Measurements from ENCODE around the gene CASKIN2.
A peak's percentile ranks its signal among the peaks of the same experiment; 100 is the strongest.
"Not testable (repeated sequence)": the region's sequence is repeated elsewhere in the genome, so short reads cannot be mapped to it uniquely, and the experiment has no call there.

Gene CASKIN2

GRCh38 chr17:75468291-75468754 is 47.0 kb downstream of the CASKIN2 start:
- H3K27ac ChIP-seq (ENCODE audit: low read length): no peak overlapping the region
- WGBS (ENCODE audit: insufficient coverage, insufficient read length): no CpG with 5 or more reads among the region's 8 CpGs
- H3K4me3 ChIP-seq (ENCODE audit: low read length): no peak overlapping the region
- H3K27me3 ChIP-seq (ENCODE audit: control insufficient read depth, insufficient read depth, low read length): no peaks in the 10 kb centered on the region
- H3K9me3 ChIP-seq (ENCODE audit: control insufficient read depth, insufficient read depth, low read length): no peaks in the 10 kb centered on the region
- no peaks in the 10 kb centered on the region for H3K4me1 ChIP-seq (ENCODE audit: control insufficient read depth, insufficient read depth, low read length)
- H3K36me3 ChIP-seq (ENCODE audit: control insufficient read depth, insufficient read depth, low read length): no peaks in the 10 kb centered on the region
- DNase-seq (ENCODE audit: low read depth, low spot score): no peak

DNA sequence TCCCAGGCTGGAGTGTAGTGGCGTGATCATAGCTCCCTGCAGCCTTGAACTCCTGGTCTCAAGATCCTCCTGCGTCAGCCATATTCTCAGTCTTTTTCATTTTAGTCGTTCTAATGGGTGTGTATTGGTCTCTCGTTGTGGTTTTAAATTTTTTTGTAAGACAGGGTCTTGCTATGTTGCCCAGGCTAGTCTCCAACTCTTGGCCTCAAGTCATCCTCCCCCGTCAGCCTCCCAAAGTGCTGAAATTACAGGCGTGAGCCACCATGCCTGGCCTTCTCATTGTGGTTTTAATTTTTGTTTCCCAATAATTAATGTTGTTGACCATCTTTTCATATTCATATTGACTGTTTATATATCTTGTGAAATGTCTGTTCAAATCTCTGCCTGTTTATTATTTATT is 50.3 kb downstream of the CASKIN2 start:
- Histone ChIP-seq H3K4me3 (ENCODE audit: low read length) (no peak overlapping the region), H3K9me3 (ENCODE audit: control insufficient read depth, insufficient read depth, low read length) (no peaks in the 10 kb centered on the region), H3K27ac (ENCODE audit: low read length) (no peak overlapping the region), H3K4me1 (ENCODE audit: control insufficient read depth, insufficient read depth, low read length) (no peaks in the 10 kb centered on the region), H3K27me3 (ENCODE audit: control insufficient read depth, insufficient read depth, low read length) (no peaks in the 10 kb centered on the region), H3K36me3 (ENCODE audit: control insufficient read depth, insufficient read depth, low read length) (no peaks in the 10 kb centered on the region)
- DNase-seq (ENCODE audit: low read depth, low spot score): no peak
- no CpG with 5 or more reads among the region's 6 CpGs for WGBS (ENCODE audit: insufficient coverage, insufficient read length)

- H3K4me1 ChIP-seq (ENCODE audit: control insufficient read depth, insufficient read depth, low read length): no peaks in the 10 kb centered on the region
- no peak overlapping the region for H3K4me3 ChIP-seq (ENCODE audit: low read length)
- no peak for DNase-seq (ENCODE audit: low read depth, low spot score)
- H3K36me3 ChIP-seq (ENCODE audit: control insufficient read depth, insufficient read depth, low read length): no peaks in the 10 kb centered on the region
- H3K27me3 ChIP-seq (ENCODE audit: control insufficient read depth, insufficient read depth, low read length): no peaks in the 10 kb centered on the region
- no peak overlapping the region for H3K27ac ChIP-seq (ENCODE audit: low read length)
- WGBS (ENCODE audit: insufficient coverage, insufficient read length): no CpG with 5 or more reads among the region's 2 CpGs
- H3K9me3 ChIP-seq (ENCODE audit: control insufficient read depth, insufficient read depth, low read length): no peaks in the 10 kb centered on the region
Measured at GRCh38 chr17:75463603-75464002, 51.7 kb downstream of the CASKIN2 start.

DNA sequence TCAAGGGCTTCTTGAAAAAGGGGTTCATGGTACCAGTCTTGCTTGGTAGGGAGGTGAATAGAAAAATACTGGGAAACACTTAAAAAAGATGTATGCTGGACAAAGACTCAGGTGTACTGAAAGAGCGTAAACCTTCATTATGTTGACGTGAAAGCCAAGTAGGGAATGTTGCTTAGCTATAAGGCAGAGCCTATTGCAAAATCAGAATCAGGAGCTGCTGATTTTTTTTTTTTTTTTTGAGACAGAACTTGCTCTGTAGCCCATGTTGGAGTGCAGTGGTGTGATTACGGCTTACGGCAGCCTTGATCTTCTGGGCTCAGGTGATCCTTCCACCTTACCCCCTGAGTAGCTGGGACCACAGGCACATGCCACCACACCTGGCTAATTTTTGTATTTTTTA is 55.0 kb downstream of the CASKIN2 start:
- no CpG with 5 or more reads among the region's 4 CpGs for WGBS (ENCODE audit: insufficient coverage, insufficient read length)
- no peaks in the 10 kb centered on the region for H3K27me3 ChIP-seq (ENCODE audit: control insufficient read depth, insufficient read depth, low read length)
- H3K4me3 ChIP-seq (ENCODE audit: low read length): no peak overlapping the region
- H3K9me3 ChIP-seq (ENCODE audit: control insufficient read depth, insufficient read depth, low read length): no peaks in the 10 kb centered on the region
- no peak overlapping the region for H3K27ac ChIP-seq (ENCODE audit: low read length)
- DNase-seq (ENCODE audit: low read depth, low spot score): no peak
- no peaks in the 10 kb centered on the region; the same call in 1 of the 2 replicates for H3K4me1 ChIP-seq (ENCODE audit: control insufficient read depth, insufficient read depth, low read length)
- no peaks in the 10 kb centered on the region for H3K36me3 ChIP-seq (ENCODE audit: control insufficient read depth, insufficient read depth, low read length)

- Histone ChIP-seq H3K4me3 (ENCODE audit: low read length) (no peak overlapping the region), H3K27ac (ENCODE audit: low read length) (no peak overlapping the region), H3K9me3 (ENCODE audit: control insufficient read depth, insufficient read depth, low read length) (no peaks in the 10 kb centered on the region), H3K27me3 (ENCODE audit: control insufficient read depth, insufficient read depth, low read length) (no peaks in the 10 kb centered on the region), H3K36me3 (ENCODE audit: control insufficient read depth, insufficient read depth, low read length) (no peaks in the 10 kb centered on the region), H3K4me1 (ENCODE audit: control insufficient read depth, insufficient read depth, low read length) (no peaks in the 10 kb centered on the region; the same call in 1 of the 2 replicates)
- DNase-seq (ENCODE audit: low read depth, low spot score): no peak
- no CpG with 5 or more reads among the region's 9 CpGs for WGBS (ENCODE audit: insufficient coverage, insufficient read length)
Measured at GRCh38 chr17:75459590-75460267, 55.6 kb downstream of the CASKIN2 start.

GRCh38 chr17:75459246-75459589 is 56.1 kb downstream of the CASKIN2 start:
- DNase-seq (ENCODE audit: low read depth, low spot score): no peak
- Histone ChIP-seq H3K9me3 (ENCODE audit: control insufficient read depth, insufficient read depth, low read length) (no peaks in the 10 kb centered on the region), H3K27ac (ENCODE audit: low read length) (no peak overlapping the region), H3K36me3 (ENCODE audit: control insufficient read depth, insufficient read depth, low read length) (no peaks in the 10 kb centered on the region), H3K4me1 (ENCODE audit: control insufficient read depth, insufficient read depth, low read length) (no peaks in the 10 kb centered on the region; the same call in 1 of the 2 replicates), H3K4me3 (ENCODE audit: low read length) (no peak overlapping the region), H3K27me3 (ENCODE audit: control insufficient read depth, insufficient read depth, low read length) (no peaks in the 10 kb centered on the region)
- no CpG with 5 or more reads among the region's 1 CpG for WGBS (ENCODE audit: insufficient coverage, insufficient read length)

- Histone ChIP-seq H3K4me1 (ENCODE audit: control insufficient read depth, insufficient read depth, low read length) (no peaks in the 10 kb centered on the region; the same call in 1 of the 2 replicates), H3K36me3 (ENCODE audit: control insufficient read depth, insufficient read depth, low read length) (no peaks in the 10 kb centered on the region), H3K27me3 (ENCODE audit: control insufficient read depth, insufficient read depth, low read length) (no peaks in the 10 kb centered on the region), H3K27ac (ENCODE audit: low read length) (no peak overlapping the region), H3K4me3 (ENCODE audit: low read length) (peak overlapping the region; percentile 76), H3K9me3 (ENCODE audit: control insufficient read depth, insufficient read depth, low read length) (no peaks in the 10 kb centered on the region)
- WGBS (ENCODE audit: insufficient coverage, insufficient read length): no CpG with 5 or more reads among the region's 38 CpGs
- DNase-seq (ENCODE audit: low read depth, low spot score): peak; percentile 52
Measured at GRCh38 chr17:75457047-75457654, 58.2 kb downstream of the CASKIN2 start.

GRCh38 chr17:75456417-75457046 is 58.8 kb downstream of the CASKIN2 start, which contains the start of gene TMEM94:
TSS of gene TMEM94 (plus strand) at chr17:75456635. CDS start at chr17:75471906, 15,271 bp downstream.
- Histone ChIP-seq H3K4me3 (ENCODE audit: low read length) (peak within 1 kb of the TSS; percentile 76), H3K36me3 (ENCODE audit: control insufficient read depth, insufficient read depth, low read length) (no peaks in the 10 kb centered on the region), H3K27ac (ENCODE audit: low read length) (no peak within 1 kb of the TSS), H3K9me3 (ENCODE audit: control insufficient read depth, insufficient read depth, low read length) (no peaks in the 10 kb centered on the region), H3K27me3 (ENCODE audit: control insufficient read depth, insufficient read depth, low read length) (no peaks in the 10 kb centered on the region), H3K4me1 (ENCODE audit: control insufficient read depth, insufficient read depth, low read length) (no peaks in the 10 kb centered on the region; the same call in 1 of the 2 replicates)
- DNase-seq (ENCODE audit: low read depth, low spot score): peak; percentile 90
- no CpG with 5 or more reads among the region's 33 CpGs for WGBS (ENCODE audit: insufficient coverage, insufficient read length)

DNA sequence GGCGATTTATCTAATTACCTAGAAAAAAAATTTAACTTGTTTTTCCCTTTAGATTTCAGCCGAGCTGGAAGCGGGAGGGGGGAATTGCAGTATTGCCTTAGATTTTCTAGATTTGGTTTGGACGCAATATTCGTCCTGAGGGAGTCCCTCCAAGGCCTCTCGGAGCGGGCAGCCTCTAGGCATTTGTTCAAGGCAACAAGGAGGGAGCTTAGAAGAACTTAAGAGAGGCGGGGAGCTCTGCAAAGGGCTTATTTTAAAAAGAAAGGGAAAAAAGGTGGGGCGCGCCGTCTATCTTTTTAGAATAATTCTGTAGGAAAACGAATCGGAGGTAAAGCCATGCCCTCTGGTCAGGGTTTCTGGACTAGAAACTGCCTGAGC is 59.3 kb downstream of the CASKIN2 start:
- Histone ChIP-seq H3K4me3 (ENCODE audit: low read length) (peak overlapping the region; percentile 25; the same call in 1 of the 2 replicates), H3K36me3 (ENCODE audit: control insufficient read depth, insufficient read depth, low read length) (no peaks in the 10 kb centered on the region), H3K4me1 (ENCODE audit: control insufficient read depth, insufficient read depth, low read length) (no peaks in the 10 kb centered on the region; the same call in 1 of the 2 replicates), H3K27ac (ENCODE audit: low read length) (no peak overlapping the region), H3K9me3 (ENCODE audit: control insufficient read depth, insufficient read depth, low read length) (no peaks in the 10 kb centered on the region), H3K27me3 (ENCODE audit: control insufficient read depth, insufficient read depth, low read length) (no peaks in the 10 kb centered on the region)
- no peak for DNase-seq (ENCODE audit: low read depth, low spot score)
- no CpG with 5 or more reads among the region's 13 CpGs for whole genome bisulfite sequencing (ENCODE audit: insufficient coverage, insufficient read length)

- not testable (repeated sequence) for H3K4me3 ChIP-seq (ENCODE audit: low read length); H3K27ac ChIP-seq (ENCODE audit: low read length); H3K27me3 ChIP-seq (ENCODE audit: control insufficient read depth, insufficient read depth, low read length); H3K9me3 ChIP-seq (ENCODE audit: control insufficient read depth, insufficient read depth, low read length); H3K36me3 ChIP-seq (ENCODE audit: control insufficient read depth, insufficient read depth, low read length); DNase-seq (ENCODE audit: low read depth, low spot score); H3K4me1 ChIP-seq (ENCODE audit: control insufficient read depth, insufficient read depth, low read length)
- no CpG with 5 or more reads among the region's 3 CpGs for WGBS (ENCODE audit: insufficient coverage, insufficient read length)
Measured at GRCh38 chr17:75454672-75455071, 60.7 kb downstream of the CASKIN2 start.

All from iPS DF 6.9 (cell line).